GM18858 (cell line): ENCODE measurements around the gene SLC1A2.
A peak's percentile ranks its signal among the peaks of the same experiment; 100 is the strongest.

ENCODE experiments used
- ATAC-seq: cut with Tn5 transposase; IDR thresholded peaks from one replicate; pipeline ENCODE4 v1.9.1; 2021; ENCODE audit not compliant: unreplicated experiment

Gene SLC1A2

DNA sequence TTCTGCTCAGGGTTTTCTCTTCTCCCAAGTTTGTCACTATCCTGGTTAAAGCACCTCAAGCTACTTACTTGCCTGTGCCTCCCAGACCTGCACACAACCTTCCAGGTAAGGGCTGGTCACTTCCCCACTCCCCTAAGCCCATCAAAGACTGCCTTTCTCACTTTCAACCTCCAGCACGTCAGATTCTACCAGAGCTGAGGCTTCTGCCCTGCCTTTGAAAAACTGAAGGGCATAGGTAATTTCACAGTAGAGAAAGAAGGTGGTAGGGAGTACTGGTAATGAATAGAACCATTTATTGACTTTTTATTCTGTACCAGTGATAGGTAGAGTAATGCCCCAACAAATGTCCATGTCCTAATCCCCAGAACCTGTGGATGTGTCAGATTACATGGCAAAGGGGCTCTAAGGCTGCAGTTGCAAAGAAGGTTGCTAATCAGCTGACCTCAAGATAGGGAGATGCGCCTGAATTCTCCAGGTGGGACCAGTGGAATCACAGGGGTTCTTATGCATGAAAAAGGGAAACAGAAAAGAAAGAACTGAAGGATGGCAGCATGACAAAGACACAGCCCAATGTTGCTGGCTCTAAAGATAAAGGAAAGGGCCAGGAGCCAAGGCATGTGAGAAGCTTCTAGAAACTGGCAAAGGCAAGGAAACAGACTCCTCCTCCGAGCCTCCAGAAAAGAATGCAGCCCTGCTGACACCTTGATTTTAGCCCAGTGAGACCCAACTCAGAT lies 89.0 kb downstream of the SLC1A2 start:
- ATAC-seq = no peak

DNA sequence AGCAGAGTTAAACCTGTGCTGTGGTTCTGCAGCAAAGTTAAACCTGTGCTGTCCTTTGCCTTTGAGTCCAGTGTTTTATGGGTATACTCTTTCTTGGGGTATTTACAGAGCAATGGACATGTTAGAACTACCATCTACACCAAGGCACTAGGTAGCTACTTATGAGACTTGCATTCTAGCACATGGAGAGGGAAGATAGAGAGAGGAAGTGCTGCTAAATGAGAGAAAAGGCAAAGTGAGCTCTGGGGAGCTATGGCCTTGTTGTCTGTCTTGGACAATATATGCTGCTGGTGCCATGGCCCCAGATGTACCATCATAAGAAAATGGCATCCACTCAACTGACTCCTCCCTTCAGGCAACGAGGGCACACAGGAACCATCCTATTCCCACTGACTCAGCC lies 91.5 kb downstream of the SLC1A2 start:
- ATAC-seq = no peak

DNA sequence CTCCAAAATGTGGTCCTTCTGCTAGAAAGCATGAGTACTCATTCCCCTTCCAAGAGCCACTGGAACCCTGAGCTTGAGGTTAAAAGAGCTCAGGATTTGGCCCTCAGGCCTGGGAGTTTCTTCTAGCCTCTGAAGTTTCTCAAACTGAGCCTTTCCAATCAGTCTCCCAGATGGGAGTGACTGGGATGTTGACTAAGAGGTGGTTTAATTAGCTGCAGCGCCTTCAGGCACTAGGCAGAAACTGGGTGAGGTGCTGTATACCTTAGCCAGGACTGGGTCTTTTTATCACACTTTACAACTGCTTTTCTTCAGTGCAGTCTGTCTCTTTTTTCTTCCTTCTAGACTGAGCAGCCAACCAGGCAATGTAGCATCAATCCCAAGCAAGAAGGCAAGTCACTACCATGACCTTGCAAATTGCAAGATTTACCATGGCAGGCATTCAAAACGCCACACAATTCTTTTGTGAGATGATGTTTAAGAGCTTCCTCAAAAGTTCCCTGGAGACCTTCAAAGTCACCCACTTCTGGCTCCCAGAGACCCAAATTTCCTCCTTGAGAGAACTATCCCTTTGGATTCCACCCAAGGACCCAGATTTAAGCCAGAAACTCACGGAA lies 93.0 kb downstream of the SLC1A2 start:
- no peak for ATAC-seq

DNA sequence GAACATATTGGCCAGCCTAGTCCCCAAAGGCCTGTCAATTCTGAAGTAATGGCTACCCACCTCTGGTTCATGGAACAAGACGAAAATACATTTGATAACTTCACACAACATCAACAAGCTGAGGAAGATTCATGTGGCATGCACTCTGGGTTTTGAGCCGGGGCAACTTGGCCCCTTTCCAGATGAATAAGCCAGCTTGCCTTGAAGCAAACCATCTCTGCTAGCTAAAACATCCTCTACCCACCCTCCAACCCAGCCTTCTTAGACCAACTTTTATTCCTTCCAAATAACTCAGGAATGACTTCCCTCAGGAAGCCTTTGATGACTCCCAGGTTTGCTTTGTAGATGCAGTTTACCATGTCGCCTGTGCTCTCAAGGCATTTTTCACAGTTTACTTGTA lies 94.4 kb downstream of the SLC1A2 start:
- no peak for ATAC-seq

DNA sequence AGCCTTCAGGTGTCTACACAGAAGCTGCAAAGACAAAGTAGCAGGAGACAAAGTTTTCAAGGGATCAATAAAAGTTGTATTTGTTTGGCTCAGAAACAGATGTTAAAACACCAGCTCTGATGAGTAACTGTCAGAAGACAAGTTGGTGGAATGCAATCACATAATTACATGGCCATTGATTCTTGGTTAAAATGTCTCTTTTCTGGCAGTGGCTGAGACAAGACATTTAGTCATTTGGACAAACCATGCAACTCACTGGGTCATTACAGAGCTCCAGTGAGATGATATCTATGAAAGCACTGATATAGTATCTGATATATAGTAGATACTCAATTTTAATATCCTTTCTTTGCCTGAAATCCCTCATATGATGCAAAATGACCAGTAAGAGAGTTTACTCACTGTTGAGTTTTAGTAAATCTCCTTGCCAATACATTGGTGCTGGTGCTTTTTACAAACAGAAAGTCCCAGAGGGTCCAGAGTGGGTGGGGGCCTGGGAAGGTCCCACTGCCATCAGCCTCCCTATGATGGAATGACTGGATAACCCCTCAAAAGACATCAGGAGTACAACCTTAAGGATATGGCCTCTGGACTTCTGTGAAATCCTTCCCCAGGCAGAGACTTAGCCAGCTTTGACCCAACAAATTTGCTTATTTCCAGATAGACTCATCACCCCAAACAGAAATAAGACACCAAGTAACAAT lies 95.0 kb downstream of the SLC1A2 start:
- ATAC-seq = no peak

DNA sequence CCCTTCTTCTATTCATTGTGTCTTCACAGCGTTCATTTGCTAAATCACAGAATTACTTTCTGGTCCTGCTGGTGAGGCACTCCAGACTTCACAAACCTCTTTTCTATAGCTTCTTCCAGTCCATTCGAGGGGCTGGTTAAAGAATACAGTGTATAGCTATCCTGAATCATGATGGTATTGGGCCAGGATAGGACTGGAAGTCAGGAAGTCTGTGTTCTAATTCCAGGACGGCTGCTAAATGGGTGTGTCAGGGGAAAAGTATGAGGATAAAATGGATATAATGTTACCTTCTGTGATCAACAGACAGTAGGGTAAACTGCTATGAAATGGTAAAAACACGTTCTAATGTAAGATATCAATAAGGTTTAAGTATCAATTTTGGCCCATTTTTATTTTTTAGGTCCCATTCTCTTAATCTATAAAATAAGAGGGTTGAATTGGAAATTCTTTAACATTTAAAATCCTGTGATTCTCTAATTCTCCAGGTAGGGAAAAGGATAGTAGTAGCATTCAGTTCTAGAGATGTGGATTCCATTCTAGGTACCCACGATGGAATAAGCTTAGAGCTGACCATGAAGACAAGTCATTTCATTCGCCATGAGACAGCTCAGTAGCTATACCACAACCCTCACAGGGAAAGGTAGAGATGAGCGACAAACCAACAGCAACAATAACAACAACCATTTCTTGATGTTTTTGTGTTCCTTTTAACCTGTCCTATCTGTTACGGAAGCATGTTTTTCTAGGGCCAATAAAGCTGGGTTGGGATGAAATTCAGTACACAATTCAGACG lies 96.1 kb downstream of the SLC1A2 start:
- ATAC-seq = no peak

DNA sequence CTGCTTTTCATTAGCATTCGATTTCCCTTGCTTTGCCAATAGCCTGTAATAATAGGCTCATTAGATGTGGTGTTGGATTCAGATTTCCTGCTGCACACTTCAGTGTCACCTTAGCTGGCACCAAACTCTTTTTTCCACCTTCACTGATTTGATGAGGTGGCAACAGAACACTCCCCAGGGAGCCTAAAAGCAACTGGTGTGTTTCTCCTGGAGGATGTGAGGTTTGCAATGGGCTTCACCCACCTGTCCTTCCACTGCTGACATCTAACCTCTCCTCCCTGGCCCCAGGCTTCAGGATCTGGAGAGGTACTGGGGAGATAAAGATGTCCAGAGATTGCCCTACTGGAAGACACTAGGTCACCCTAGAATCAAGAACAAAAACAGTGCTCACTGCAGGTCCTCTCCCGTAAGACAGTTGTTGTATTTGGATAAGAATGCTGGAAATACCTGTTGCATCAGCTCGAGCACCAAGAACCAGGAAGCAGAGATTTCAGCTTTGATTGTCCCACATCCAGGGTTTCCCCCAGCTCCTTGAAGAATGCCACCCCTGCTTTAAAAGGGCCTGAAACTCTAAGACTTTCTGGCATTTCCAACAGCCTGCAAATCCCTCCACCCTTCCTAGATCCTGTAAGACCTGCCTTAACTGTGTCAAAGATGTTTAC lies 96.9 kb downstream of the SLC1A2 start:
- ATAC-seq = no peak

DNA sequence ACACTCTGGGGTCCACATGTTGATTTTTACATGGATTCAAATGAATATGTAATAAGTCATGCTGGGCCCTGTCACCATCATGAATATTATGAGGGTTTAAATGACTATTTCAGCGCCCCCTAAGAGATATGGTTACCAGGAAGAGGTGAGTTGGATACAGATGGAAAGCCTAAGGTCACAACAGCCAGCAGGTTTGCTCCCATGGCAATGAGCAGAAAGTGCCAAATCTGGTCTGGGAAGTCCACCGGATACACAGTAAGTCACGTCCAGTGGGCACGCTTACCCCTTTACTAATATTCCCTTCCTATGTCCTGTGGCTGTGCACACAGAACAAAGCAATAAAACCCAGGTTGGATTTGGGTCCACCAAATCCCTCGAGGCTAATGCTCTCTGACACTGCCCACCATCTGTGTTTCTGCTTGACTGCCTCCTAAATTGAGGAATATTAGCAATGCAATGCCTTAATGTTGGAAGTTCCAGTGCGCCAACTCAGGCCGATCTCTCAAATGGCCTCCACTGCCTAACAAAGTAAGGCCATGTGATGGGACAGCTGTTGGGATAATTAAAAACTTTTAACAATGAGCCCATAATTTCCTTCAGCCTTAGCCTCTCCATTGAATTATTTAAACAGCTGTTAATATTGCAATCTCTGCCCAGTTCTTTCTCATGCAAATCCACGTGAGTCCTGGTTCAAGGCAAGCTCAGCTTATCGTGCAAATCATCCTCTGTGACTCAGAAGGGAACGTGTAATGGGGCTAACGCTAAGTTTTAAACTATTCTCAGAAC lies 97.6 kb downstream of the SLC1A2 start:
- ATAC-seq = no peak

DNA sequence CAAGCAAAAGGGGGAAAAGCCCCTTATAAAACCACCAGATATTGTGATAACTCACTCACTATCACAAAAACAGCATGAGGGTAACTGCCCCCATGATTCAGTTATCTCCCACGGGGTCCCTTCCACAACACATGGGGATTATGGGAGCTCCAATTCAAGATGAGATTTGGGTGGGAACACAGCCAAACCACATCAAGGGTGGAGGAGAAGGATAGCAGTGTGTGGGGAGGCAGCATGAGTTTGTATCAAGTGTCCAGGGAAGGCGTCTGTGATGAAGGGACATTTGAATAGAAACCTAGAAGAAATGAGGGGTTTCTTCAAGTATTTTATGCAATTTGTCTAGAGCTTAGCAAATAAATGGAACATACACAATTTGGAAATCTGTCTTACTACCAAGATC lies 98.2 kb downstream of the SLC1A2 start:
- ATAC-seq = no peak

DNA sequence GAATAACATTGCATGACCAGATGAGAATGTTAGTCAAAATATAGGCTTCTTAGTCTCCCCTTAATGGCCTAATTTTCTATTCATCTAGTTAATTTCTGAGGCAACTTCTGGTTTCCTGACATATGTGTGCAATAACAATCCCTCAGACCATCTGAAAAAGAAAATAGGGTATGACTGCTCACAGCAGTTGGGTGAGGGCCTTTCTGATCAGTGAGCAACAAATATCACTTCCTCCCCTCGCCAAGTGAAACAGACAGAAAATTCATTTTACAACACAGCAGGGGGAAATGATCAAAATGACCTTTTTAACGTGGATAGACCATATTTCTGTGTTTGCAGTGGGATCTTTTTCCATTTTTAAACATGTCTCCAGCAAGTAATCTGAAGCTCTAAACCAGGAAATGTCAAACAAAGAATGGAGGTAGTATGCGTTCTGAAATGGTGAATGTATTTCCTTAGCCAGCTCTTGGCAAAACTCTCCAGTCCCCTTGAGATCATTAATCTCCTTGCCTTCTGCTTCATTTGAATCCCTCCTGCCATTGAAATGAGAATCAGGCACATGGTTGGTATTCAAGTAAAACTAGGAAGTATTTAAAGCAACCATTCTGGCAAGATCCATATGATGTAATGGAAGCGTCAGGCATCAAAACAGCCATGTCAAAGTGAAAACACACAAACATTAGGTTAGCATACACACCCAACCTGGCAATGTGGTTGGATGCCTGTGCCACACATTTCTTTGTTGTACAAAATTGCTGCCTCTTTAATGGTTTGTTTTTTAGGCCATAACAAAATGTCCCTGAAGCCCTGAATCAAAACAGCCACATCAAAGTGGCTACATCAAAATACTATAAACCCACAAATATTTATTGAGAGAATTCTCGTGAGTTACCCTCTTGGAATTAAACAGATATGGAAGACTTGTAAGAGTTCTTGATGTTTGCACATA lies 100.1 kb downstream of the SLC1A2 start:
- peak; percentile 53 for ATAC-seq

DNA sequence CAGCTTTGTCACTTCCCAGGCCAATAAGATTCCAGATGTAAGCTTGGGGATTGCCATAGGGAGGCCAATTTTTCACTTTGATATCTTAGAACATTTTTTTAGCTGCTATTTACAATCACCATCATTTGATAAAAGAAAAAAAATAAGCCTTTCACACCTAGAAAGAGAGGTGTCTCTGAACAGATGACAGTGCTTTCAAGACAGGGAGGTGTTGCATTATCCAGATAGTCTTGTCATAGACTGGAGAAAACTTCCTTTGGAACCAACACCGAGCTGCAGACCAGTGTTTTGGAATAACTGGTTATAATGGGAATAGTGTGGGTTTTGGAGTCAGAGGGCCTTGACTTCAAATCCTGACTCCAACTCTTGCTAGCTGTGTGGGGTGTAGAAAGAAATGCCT lies 101.0 kb downstream of the SLC1A2 start:
- ATAC-seq = no peak

DNA sequence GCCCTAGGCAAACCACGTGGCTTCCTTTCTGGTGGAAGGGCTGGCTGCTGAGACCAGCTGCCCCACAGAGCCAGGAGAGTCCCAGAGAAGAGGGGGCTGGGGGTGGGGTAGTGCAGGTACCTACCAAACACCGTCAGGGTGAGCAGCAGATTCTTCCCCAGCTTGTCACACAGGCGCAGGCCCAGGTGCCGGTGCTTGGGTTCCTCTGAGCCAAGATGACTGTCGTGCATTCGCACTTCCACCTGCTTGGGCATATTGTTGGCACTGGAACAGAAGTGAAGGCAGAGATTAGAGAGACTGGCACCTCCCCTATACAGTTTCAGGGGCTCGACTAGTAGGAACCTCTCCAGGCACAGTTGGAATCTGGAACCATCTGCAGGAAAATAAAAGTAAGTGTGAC lies 102.1 kb downstream of the SLC1A2 start:
- ATAC-seq = no peak

DNA sequence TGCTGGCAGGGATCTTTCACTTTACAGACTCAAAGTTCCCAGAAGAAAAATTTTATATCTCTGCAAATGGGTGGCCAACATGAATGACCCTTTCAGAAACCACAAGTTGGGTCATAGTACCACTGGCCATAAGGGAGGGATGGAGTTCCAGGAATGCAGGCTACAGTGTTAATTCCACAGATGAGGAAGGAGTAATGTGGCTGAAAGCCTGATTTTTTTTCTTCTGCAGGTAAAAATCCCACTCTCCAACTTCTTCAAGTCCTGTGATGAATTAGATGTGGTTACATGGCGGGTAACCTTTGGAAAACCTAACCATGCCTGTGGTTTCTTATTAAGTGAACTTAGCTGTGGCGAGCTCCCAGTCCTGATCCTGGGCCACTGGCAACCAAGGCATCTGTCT lies 103.2 kb downstream of the SLC1A2 start:
- ATAC-seq = no peak

DNA sequence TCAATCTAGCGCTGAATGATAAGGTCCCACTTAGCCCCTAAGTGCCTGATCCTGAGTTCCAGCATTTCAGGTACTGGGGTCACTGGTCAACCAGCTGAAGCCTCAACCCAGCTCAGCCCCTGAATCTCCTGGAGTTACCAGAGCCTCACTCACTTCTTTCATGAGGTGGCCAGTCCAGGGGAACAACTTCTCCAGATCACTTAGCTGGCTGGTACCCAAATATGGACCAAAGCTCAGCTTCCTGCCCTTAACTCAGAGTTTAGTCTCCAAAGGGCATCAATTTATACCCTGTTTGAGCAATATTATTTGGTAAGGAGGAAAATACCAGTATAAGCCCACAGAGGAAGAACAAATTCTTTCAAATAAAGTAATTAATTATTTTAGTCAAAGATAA lies 105.6 kb downstream of the SLC1A2 start:
- ATAC-seq = peak; percentile 6

DNA sequence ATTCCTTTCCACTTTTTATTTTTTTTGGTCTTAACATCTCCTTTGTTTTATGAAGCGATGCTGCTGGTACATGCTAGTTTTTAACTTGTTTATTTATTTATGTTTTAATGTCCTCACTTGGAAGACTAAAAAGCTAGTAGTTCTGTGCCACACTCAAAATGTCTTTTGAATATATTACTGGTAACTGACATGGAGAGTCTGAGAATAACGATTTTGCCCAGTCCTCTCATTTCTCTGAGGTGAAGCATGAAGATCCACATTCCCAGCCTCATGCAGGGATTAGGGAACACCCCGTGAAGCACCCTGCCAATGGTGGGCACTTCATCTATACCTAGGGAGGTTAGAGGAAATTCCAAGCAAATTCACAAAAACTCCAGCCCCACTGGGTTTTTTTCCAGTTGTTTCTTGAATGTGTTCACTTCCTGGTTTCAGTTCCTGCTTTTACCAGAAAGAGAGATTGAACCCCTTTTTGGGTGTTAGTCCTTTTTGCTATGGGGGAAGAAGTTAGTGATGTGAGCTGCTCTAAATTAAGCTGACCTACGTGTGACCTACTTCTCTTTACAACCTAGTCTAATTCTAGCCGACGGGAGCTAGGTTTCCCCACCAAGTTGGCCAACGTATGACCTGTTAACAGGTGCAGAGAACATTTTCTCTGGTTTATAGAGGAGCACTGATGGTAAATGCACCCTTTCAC lies 106.1 kb downstream of the SLC1A2 start:
- ATAC-seq = peak; percentile 86

DNA sequence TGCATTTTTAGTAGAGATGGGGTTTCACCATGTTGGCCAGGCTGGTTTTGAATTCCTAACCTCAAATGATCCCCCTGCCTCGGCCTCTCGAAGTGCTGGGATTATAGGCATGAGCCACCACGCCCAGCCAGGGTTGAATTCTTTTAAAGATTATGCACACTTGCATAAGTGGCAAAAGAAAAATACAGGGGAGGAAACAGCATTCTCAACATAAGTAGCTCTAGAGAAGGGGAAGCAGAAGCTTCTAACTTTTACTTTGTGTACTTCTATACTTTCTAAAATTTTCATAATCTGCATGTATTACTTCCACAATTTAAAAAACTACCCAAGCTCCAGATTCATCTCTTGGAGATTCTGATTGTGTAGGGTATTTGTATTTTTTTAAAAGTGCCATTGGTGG lies 108.0 kb downstream of the SLC1A2 start:
- no peak for ATAC-seq

DNA sequence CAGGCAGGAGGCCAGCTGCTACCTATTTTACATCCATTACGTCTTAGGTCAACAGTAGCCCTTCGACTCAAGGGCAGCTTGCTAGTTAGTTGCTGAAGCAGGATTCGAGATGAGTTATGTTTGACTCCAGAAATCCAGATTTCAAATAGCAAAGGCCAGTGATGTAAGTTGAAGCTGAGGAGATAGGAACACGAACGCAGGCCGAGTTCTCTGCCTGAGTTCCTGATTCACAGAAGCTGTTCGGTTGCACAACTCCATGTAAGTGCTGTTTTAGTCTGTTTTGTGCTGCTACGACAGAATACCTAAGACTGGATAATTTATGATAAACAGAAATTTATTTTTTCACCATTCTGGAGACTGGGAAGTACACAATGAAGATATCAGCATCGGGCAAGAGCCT lies 111.2 kb downstream of the SLC1A2 start:
- no peak for ATAC-seq

DNA sequence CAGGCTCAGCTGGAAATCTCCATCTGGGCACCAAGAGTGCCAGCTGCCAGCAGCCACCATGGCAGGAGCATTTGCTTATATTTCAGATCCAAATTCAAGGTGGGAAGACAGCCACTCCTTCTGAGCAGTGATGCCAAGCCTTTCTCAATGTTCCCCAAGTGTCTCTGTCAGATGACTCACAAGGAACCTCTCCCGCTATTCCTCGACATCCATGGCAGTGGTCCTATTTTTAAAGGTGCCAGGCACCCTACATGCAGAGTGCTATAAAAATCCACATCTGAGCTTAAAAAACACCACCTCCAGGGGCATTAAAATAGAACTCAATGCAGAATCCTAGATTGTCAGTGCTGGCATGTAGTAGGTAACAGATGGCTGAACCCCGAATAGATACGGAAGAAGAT lies 112.1 kb downstream of the SLC1A2 start:
- ATAC-seq = no peak
